ENCODE data around the gene PROKR2.
A peak's percentile ranks its signal among the peaks of the same experiment; 100 is the strongest.

The PROKR2 gene

GRCh38 chr20:5313916-5314315 lies 2.8 kb downstream of the PROKR2 start:
- H3K27me3 Mint-ChIP-seq, result peaks cover 25% of the 10 kb centered on the region
- H3K4me3 Mint-ChIP-seq, result no peak overlapping the region
- H3K27ac Mint-ChIP-seq, result no peak overlapping the region
- H3K36me3 Mint-ChIP-seq, result no peaks in the 10 kb centered on the region
- H3K4me1 Mint-ChIP-seq, result no peaks in the 10 kb centered on the region
- H3K9me3 Mint-ChIP-seq, result peaks cover 15% of the 10 kb centered on the region

GRCh38 chr20:5312518-5312917 lies 4.2 kb downstream of the PROKR2 start:
- Mint-ChIP-seq H3K4me3 (no peak overlapping the region), H3K27me3 (peaks cover 16% of the 10 kb centered on the region), H3K36me3 (no peaks in the 10 kb centered on the region), H3K9me3 (peaks cover 16% of the 10 kb centered on the region), H3K27ac (no peak overlapping the region), H3K4me1 (no peaks in the 10 kb centered on the region)

GRCh38 chr20:5309971-5310370 lies 6.8 kb downstream of the PROKR2 start:
- Mint-ChIP-seq H3K4me3 (no peak overlapping the region), H3K9me3 (peaks cover 33% of the 10 kb centered on the region), H3K4me1 (no peaks in the 10 kb centered on the region), H3K36me3 (peaks cover 6% of the 10 kb centered on the region), H3K27me3 (peaks cover 13% of the 10 kb centered on the region), H3K27ac (no peak overlapping the region)

GRCh38 chr20:5298811-5299210 lies 17.9 kb downstream of the PROKR2 start:
- Mint-ChIP-seq H3K27ac (no peak overlapping the region), H3K27me3 (peaks cover 14% of the 10 kb centered on the region), H3K4me1 (no peaks in the 10 kb centered on the region)

GRCh38 chr20:5297280-5298004 lies 19.3 kb downstream of the PROKR2 start:
- Mint-ChIP-seq H3K27ac (no peak overlapping the region), H3K27me3 (peaks cover 18% of the 10 kb centered on the region), H3K36me3 (no peaks in the 10 kb centered on the region), H3K9me3 (no peaks in the 10 kb centered on the region), H3K4me1 (no peaks in the 10 kb centered on the region), H3K4me3 (no peak overlapping the region)

More at GRCh38 chr20:5298811-5299210, 17.9 kb downstream of the PROKR2 start:
- Mint-ChIP-seq H3K36me3 (no peaks in the 10 kb centered on the region), H3K4me3 (no peak overlapping the region), H3K9me3 (no peaks in the 10 kb centered on the region)

GRCh38 chr20:5290596-5290995 lies 26.2 kb downstream of the PROKR2 start:
- H3K27ac Mint-ChIP-seq, result no peak overlapping the region
- peaks cover 22% of the 10 kb centered on the region for H3K27me3 Mint-ChIP-seq
- H3K4me1 Mint-ChIP-seq, result no peaks in the 10 kb centered on the region
- H3K4me3 Mint-ChIP-seq, result no peak overlapping the region
- H3K9me3 Mint-ChIP-seq, result no peaks in the 10 kb centered on the region
- H3K36me3 Mint-ChIP-seq, result no peaks in the 10 kb centered on the region

GRCh38 chr20:5282561-5282960 lies 34.2 kb downstream of the PROKR2 start:
- H3K9me3 Mint-ChIP-seq, result peaks cover 6% of the 10 kb centered on the region
- H3K4me1 Mint-ChIP-seq, result no peaks in the 10 kb centered on the region
- H3K27me3 Mint-ChIP-seq, result peaks cover 30% of the 10 kb centered on the region
- no peak overlapping the region for H3K4me3 Mint-ChIP-seq
- H3K36me3 Mint-ChIP-seq, result no peaks in the 10 kb centered on the region
- H3K27ac Mint-ChIP-seq, result peak overlapping the region; percentile 48

GRCh38 chr20:5279661-5280060 lies 37.1 kb downstream of the PROKR2 start:
- H3K27me3 Mint-ChIP-seq, result peaks cover 21% of the 10 kb centered on the region
- no peak overlapping the region for H3K4me3 Mint-ChIP-seq
- H3K27ac Mint-ChIP-seq, result no peak overlapping the region
- H3K4me1 Mint-ChIP-seq, result no peaks in the 10 kb centered on the region
- peaks cover 6% of the 10 kb centered on the region for H3K9me3 Mint-ChIP-seq
- no peaks in the 10 kb centered on the region for H3K36me3 Mint-ChIP-seq

GRCh38 chr20:5272268-5272667 lies 44.5 kb downstream of the PROKR2 start:
- Mint-ChIP-seq H3K36me3 (no peaks in the 10 kb centered on the region), H3K27me3 (peaks cover 9% of the 10 kb centered on the region), H3K9me3 (no peaks in the 10 kb centered on the region), H3K4me1 (no peaks in the 10 kb centered on the region), H3K27ac (no peak overlapping the region), H3K4me3 (no peak overlapping the region)

GRCh38 chr20:5270603-5271002 lies 46.2 kb downstream of the PROKR2 start:
- no peak overlapping the region for H3K27ac Mint-ChIP-seq
- no peak overlapping the region for H3K4me3 Mint-ChIP-seq
- H3K36me3 Mint-ChIP-seq, result no peaks in the 10 kb centered on the region
- H3K4me1 Mint-ChIP-seq, result no peaks in the 10 kb centered on the region
- H3K9me3 Mint-ChIP-seq, result no peaks in the 10 kb centered on the region
- H3K27me3 Mint-ChIP-seq, result peaks cover 10% of the 10 kb centered on the region

- Mint-ChIP-seq H3K27ac (no peak overlapping the region), H3K4me3 (no peak overlapping the region), H3K36me3 (no peaks in the 10 kb centered on the region), H3K27me3 (peaks cover 10% of the 10 kb centered on the region), H3K4me1 (no peaks in the 10 kb centered on the region), H3K9me3 (no peaks in the 10 kb centered on the region)
Observed at GRCh38 chr20:5268449-5268848, 48.3 kb downstream of the PROKR2 start.

GRCh38 chr20:5267092-5267491 lies 49.7 kb downstream of the PROKR2 start:
- Mint-ChIP-seq H3K4me1 (no peaks in the 10 kb centered on the region), H3K27me3 (peaks cover 10% of the 10 kb centered on the region), H3K36me3 (no peaks in the 10 kb centered on the region), H3K4me3 (no peak overlapping the region), H3K9me3 (no peaks in the 10 kb centered on the region), H3K27ac (no peak overlapping the region)

All from activated naive CD4-positive, alpha-beta T cell treated with anti-CD3 and anti-CD28 coated beads, Interleukin-2, amount 50 U/mL, for 24 hours (primary cell).